Kidney epithelial cell (primary cell): ENCODE measurements around the gene RFPL3. TPM values are rescaled to one million over a fixed set of nuclear protein-coding genes. Genes with fewer than 3 reads are reported as not detected.

Source experiments
- DNase-seq: peaks from one replicate; pipeline ENCODE4 v3.0.0-alpha.2; 2010; ENCODE audit warnings: low read depth
- H3K27me3 ChIP-seq: 2 replicates; pipeline ENCODE4 v1.6.0; 2011; ENCODE audit warnings: low read length; ENCODE audit not compliant: control insufficient read depth, insufficient read depth
- H3K36me3 ChIP-seq: 2 replicates; pipeline ENCODE4 v1.5.1; 2011; ENCODE audit warnings: low read length; ENCODE audit not compliant: control insufficient read depth, insufficient read depth
- H3K4me3 ChIP-seq: 2 replicates; pipeline ENCODE4 v1.5.1; 2011; ENCODE audit warnings: low read depth, mild to moderate bottlenecking, control low read depth, low read length
- CTCF ChIP-seq: IDR thresholded peaks from 2 replicates; pipeline ENCODE4 v1.5.1; 2011; ENCODE audit warnings: mild to moderate bottlenecking, moderate library complexity, low read length, control low read depth, inconsistent platforms; ENCODE audit not compliant: insufficient read depth, poor library complexity, severe bottlenecking
- total RNA-seq: library from RNA; depleted of rRNA; stranded (reverse); fragments of >200 nt; gene quantifications from 2 replicates; pipeline ENCODE4 v1.2.3, GENCODE V29; 2015

Gene RFPL3
- total RNA-seq, 1 donor from 2014 or later = not detected

- DNase-seq = no peak
- Histone ChIP-seq H3K27me3 (no peaks in the 10 kb centered on the region), H3K4me3 (no peak overlapping the region), H3K36me3 (no peaks in the 10 kb centered on the region)
- TF ChIP-seq CTCF = no peak
Measured at GRCh38 chr22:32312748-32313147, 44.9 kb upstream of the RFPL3 start.

DNA sequence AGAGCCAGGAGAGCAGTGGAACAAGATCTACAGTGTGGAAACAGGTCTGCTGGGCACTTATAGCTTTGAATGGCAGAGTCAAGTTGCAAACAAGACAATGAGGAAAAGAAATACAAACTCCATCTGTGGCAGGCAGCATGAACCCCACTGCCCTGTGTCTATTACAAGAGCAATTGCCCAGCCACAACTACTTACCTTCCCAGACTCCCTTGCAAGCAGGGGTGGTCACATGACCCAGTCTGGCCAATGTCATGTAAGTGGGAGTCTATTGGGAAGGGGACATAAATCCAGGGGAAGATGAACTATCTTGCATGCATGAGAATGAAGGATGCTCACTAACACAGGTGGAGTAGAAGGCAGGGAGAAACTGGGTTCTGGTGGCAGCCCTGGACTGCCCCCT, 44.1 kb upstream of the RFPL3 start:
- no peak for TF ChIP-seq CTCF
- no peak overlapping the region for H3K4me3 ChIP-seq
- no peaks in the 10 kb centered on the region for H3K36me3 ChIP-seq
- H3K27me3 ChIP-seq = no peaks in the 10 kb centered on the region
- no peak for DNase-seq

- DNase-seq = no peak
- Histone ChIP-seq H3K36me3 (no peaks in the 10 kb centered on the region), H3K27me3 (no peaks in the 10 kb centered on the region), H3K4me3 (no peak overlapping the region)
- TF ChIP-seq CTCF = no peak
Measured at GRCh38 chr22:32317524-32317923, 40.1 kb upstream of the RFPL3 start.

DNA sequence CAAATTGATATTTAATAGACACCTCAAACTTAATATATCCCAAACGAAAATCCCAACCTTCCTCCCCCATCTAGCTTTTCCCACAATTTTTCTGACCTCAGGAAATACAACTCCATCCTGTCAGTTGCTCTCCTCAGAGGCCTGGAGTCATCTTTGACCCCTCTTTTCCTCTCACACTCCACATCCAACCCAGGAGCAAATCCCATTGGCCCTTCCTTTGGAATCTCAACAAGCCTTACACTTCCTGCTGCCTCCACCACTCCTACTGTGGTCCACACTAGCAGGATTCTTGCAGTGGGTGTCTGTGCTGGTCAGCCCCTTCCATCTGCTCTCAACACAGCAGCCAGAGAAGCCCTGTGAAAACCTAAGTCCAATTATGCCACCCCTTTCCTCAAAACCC, 39.3 kb upstream of the RFPL3 start:
- no peaks in the 10 kb centered on the region for H3K27me3 ChIP-seq
- DNase-seq = no peak

GRCh38 chr22:32319861-32320406, 37.7 kb upstream of the RFPL3 start:
- no peak for TF ChIP-seq CTCF
- no peaks in the 10 kb centered on the region for H3K36me3 ChIP-seq
- H3K27me3 ChIP-seq = no peaks in the 10 kb centered on the region
- no peak overlapping the region for H3K4me3 ChIP-seq
- no peak for DNase-seq

More for the DNA sequence above, 39.3 kb upstream of the RFPL3 start:
- H3K4me3 ChIP-seq = no peak overlapping the region
- H3K36me3 ChIP-seq = no peaks in the 10 kb centered on the region
- TF ChIP-seq CTCF = no peak

GRCh38 chr22:32322986-32323385, 34.7 kb upstream of the RFPL3 start:
- TF ChIP-seq CTCF = no peak
- no peaks in the 10 kb centered on the region for H3K36me3 ChIP-seq

More at GRCh38 chr22:32322986-32323385, 34.7 kb upstream of the RFPL3 start:
- Histone ChIP-seq H3K27me3 (no peaks in the 10 kb centered on the region), H3K4me3 (no peak overlapping the region)
- DNase-seq = no peak
